Muscle layer of duodenum (tissue), 2 donors: Measurements from ENCODE around the gene PLPP4.

Source experiments
- H3K27ac ChIP-seq: one replicate; pipeline ENCODE4 v1.7.0; 2013; ENCODE audit warnings: mild to moderate bottlenecking, low read length
- H3K27me3 ChIP-seq: one replicate; pipeline ENCODE4 v1.7.0; 2013; ENCODE audit warnings: low read depth, mild to moderate bottlenecking, control low read depth, low read length
- H3K36me3 ChIP-seq, 2 donors: one replicate each; pipeline ENCODE4 v1.7.0; 2013; ENCODE audit warnings: low read length in 2 of 2, control low read depth in 1 of 2, mild to moderate bottlenecking in 1 of 2; ENCODE audit not compliant: insufficient read depth in 2 of 2, control insufficient read depth in 1 of 2
- H3K4me1 ChIP-seq, 2 donors: one replicate each; pipeline ENCODE4 v1.7.0; 2013; ENCODE audit warnings: low read length in 2 of 2, mild to moderate bottlenecking in 2 of 2, control low read depth in 1 of 2, moderate library complexity in 1 of 2; ENCODE audit not compliant: insufficient read depth in 2 of 2, control insufficient read depth in 1 of 2
- H3K4me3 ChIP-seq, 2 donors: one replicate each; pipeline ENCODE4 v1.7.0; 2013; ENCODE audit warnings: low read length in 2 of 2, low read depth in 1 of 2, mild to moderate bottlenecking in 1 of 2
- H3K9me3 ChIP-seq, 2 donors: one replicate each; pipeline ENCODE4 v1.7.0; 2013; ENCODE audit warnings: low read length in 2 of 2, control low read depth in 1 of 2, mild to moderate bottlenecking in 1 of 2; ENCODE audit not compliant: control insufficient read depth in 1 of 2
- donor health status: healthy.

The PLPP4 gene

GRCh38 chr10:120555842-120556532 lies 99.0 kb downstream of the PLPP4 start:
- no peak overlapping the region for H3K4me3 ChIP-seq
- peaks cover 4 to 11% of the 10 kb centered on the region in 2 donors for H3K9me3 ChIP-seq
- no peak overlapping the region for H3K27ac ChIP-seq
- H3K36me3 ChIP-seq = no peaks in the 10 kb centered on the region
- no peaks in the 10 kb centered on the region for H3K27me3 ChIP-seq
- no peaks in the 10 kb centered on the region for H3K4me1 ChIP-seq

GRCh38 chr10:120557311-120557710 lies 100.3 kb downstream of the PLPP4 start:
- Histone ChIP-seq H3K4me3 (no peak overlapping the region), H3K36me3 (no peaks in the 10 kb centered on the region), H3K27me3 (no peaks in the 10 kb centered on the region), H3K27ac (no peak overlapping the region), H3K9me3 (peaks cover 4 to 11% of the 10 kb centered on the region in 2 donors), H3K4me1 (no peaks in the 10 kb centered on the region)

- Histone ChIP-seq H3K27ac (no peak overlapping the region), H3K4me3 (no peak overlapping the region), H3K27me3 (no peaks in the 10 kb centered on the region), H3K36me3 (no peaks in the 10 kb centered on the region), H3K9me3 (no peaks in the 10 kb centered on the region), H3K4me1 (no peaks in the 10 kb centered on the region)
These were observed 102.8 kb downstream of the PLPP4 start for GRCh38 chr10:120559800-120560199.

GRCh38 chr10:120562956-120563355 lies 105.9 kb downstream of the PLPP4 start:
- Histone ChIP-seq H3K4me1 (no peaks in the 10 kb centered on the region), H3K9me3 (no peaks in the 10 kb centered on the region), H3K4me3 (no peak overlapping the region), H3K27ac (no peak overlapping the region), H3K27me3 (no peaks in the 10 kb centered on the region), H3K36me3 (no peaks in the 10 kb centered on the region)

- H3K4me1 ChIP-seq = no peaks in the 10 kb centered on the region
- no peaks in the 10 kb centered on the region for H3K36me3 ChIP-seq
- no peaks in the 10 kb centered on the region for H3K27me3 ChIP-seq
- H3K9me3 ChIP-seq = no peaks in the 10 kb centered on the region
- no peak overlapping the region for H3K27ac ChIP-seq
- no peak overlapping the region for H3K4me3 ChIP-seq
These were observed 113.4 kb downstream of the PLPP4 start for GRCh38 chr10:120570418-120570817.

- Histone ChIP-seq H3K27me3 (no peaks in the 10 kb centered on the region), H3K9me3 (no peaks in the 10 kb centered on the region), H3K4me1 (no peaks in the 10 kb centered on the region), H3K36me3 (no peaks in the 10 kb centered on the region), H3K4me3 (no peak overlapping the region), H3K27ac (no peak overlapping the region)
These were observed 114.2 kb downstream of the PLPP4 start for GRCh38 chr10:120571266-120571665.

GRCh38 chr10:120572307-120572706 lies 115.3 kb downstream of the PLPP4 start:
- no peaks in the 10 kb centered on the region for H3K4me1 ChIP-seq
- no peak overlapping the region for H3K27ac ChIP-seq
- no peaks in the 10 kb centered on the region for H3K9me3 ChIP-seq
- no peaks in the 10 kb centered on the region for H3K27me3 ChIP-seq
- H3K4me3 ChIP-seq = no peak overlapping the region
- no peaks in the 10 kb centered on the region for H3K36me3 ChIP-seq

- H3K36me3 ChIP-seq = no peaks in the 10 kb centered on the region
- no peak overlapping the region for H3K27ac ChIP-seq
- no peaks in the 10 kb centered on the region for H3K4me1 ChIP-seq
- no peaks in the 10 kb centered on the region for H3K9me3 ChIP-seq
- no peak overlapping the region for H3K4me3 ChIP-seq
- H3K27me3 ChIP-seq = no peaks in the 10 kb centered on the region
These were observed 116.3 kb downstream of the PLPP4 start for GRCh38 chr10:120573355-120573754.

GRCh38 chr10:120574981-120575380 lies 118.0 kb downstream of the PLPP4 start:
- H3K9me3 ChIP-seq = no peaks in the 10 kb centered on the region
- H3K27ac ChIP-seq = no peak overlapping the region
- H3K36me3 ChIP-seq = no peaks in the 10 kb centered on the region
- H3K4me3 ChIP-seq = no peak overlapping the region
- H3K27me3 ChIP-seq = no peaks in the 10 kb centered on the region
- no peaks in the 10 kb centered on the region for H3K4me1 ChIP-seq

GRCh38 chr10:120575411-120575810 lies 118.4 kb downstream of the PLPP4 start:
- H3K9me3 ChIP-seq = no peaks in the 10 kb centered on the region

GRCh38 chr10:120578134-120578533 lies 121.1 kb downstream of the PLPP4 start:
- Histone ChIP-seq H3K27ac (no peak overlapping the region), H3K9me3 (no peaks in the 10 kb centered on the region)

More at GRCh38 chr10:120575411-120575810, 118.4 kb downstream of the PLPP4 start:
- no peak overlapping the region for H3K27ac ChIP-seq
- H3K4me1 ChIP-seq = no peaks in the 10 kb centered on the region
- H3K36me3 ChIP-seq = no peaks in the 10 kb centered on the region
- no peak overlapping the region for H3K4me3 ChIP-seq
- no peaks in the 10 kb centered on the region for H3K27me3 ChIP-seq

GRCh38 chr10:120578890-120579289 lies 121.9 kb downstream of the PLPP4 start:
- Histone ChIP-seq H3K4me1 (no peaks in the 10 kb centered on the region), H3K4me3 (no peak overlapping the region), H3K27ac (no peak overlapping the region)

More at GRCh38 chr10:120578134-120578533, 121.1 kb downstream of the PLPP4 start:
- Histone ChIP-seq H3K36me3 (no peaks in the 10 kb centered on the region), H3K4me3 (no peak overlapping the region), H3K27me3 (no peaks in the 10 kb centered on the region), H3K4me1 (no peaks in the 10 kb centered on the region)

More at GRCh38 chr10:120578890-120579289, 121.9 kb downstream of the PLPP4 start:
- Histone ChIP-seq H3K36me3 (no peaks in the 10 kb centered on the region), H3K27me3 (no peaks in the 10 kb centered on the region), H3K9me3 (no peaks in the 10 kb centered on the region)
